Body of pancreas (tissue), 4 donors: Measurements from ENCODE around the gene MON1A. TPM values are rescaled to one million over a fixed set of nuclear protein-coding genes. Genes with fewer than 3 reads are reported as not detected.
"Not testable (repeated sequence)": the region's sequence is repeated elsewhere in the genome, so short reads cannot be mapped to it uniquely, and the experiment has no call there.

Experiments
- ATAC-seq: fragments of 150-250 bp; one replicate; pipeline ENCODE4 v1.9.1; 2016
- DNase-seq, 4 donors: peaks; one replicate each; pipeline ENCODE4 v3.0.0-alpha.2; 2019
- H3K27ac ChIP-seq, 4 donors: fragments of 200-600 bp; sonication (generic); 1 replicate in 3 of 4; 2 replicates in 1 of 4; pipeline versions ENCODE4 v1.5.1 to v1.6.1; 2016 to 2019; ENCODE audit warnings: mild to moderate bottlenecking in 1 of 4, mixed read lengths in 1 of 4, moderate library complexity in 1 of 4
- H3K27me3 ChIP-seq, 2 donors: fragments of 200-600 bp; sonication (generic); one replicate each; pipeline ENCODE4 v1.6.0; 2016; ENCODE audit warnings: mild to moderate bottlenecking in 1 of 2
- H3K36me3 ChIP-seq, 2 donors: fragments of 200-600 bp; sonication (generic); replicated peaks in 1 of 2; 2 replicates each; pipeline ENCODE4 v1.5.1; 2016; ENCODE audit warnings: low read depth in 2 of 2; ENCODE audit not compliant: insufficient read depth in 1 of 2
- H3K4me1 ChIP-seq: fragments of 200-600 bp; sonication (generic); one replicate; pipeline ENCODE4 v1.6.0; 2016
- H3K4me3 ChIP-seq, 2 donors: fragments of 200-600 bp; sonication (generic); 1 replicate in 1 of 2; 2 replicates in 1 of 2; pipeline ENCODE4 v1.5.1; 2016 to 2019
- H3K9me3 ChIP-seq, 3 donors: fragments of 200-600 bp; sonication (generic); 1 replicate in 2 of 3; 2 replicates in 1 of 3; pipeline ENCODE4 v1.5.1; 2016
- POLR2A ChIP-seq, 3 donors: fragments of 450-650 bp; IDR thresholded peaks; one replicate each; pipeline ENCODE4 v1.6.1; 2016; ENCODE audit warnings: antibody characterized with exemption in 3 of 3, mild to moderate bottlenecking in 2 of 3
- WGBS, 2 donors: methylation state at CpG; one replicate each; pipeline ENCODE4 v1.1.5; 2017; 5-methylcytosine and 5-hydroxymethylcytosine counted together
- intact Hi-C: fragments of 100-400 bp; cut with DNase I; formaldehyde crosslinking; loops from one replicate; pipeline ENCODE4 v1.15.1; 2023
- total RNA-seq, 2 donors: library from RNA; depleted of rRNA; stranded (reverse); fragments of >200 nt; gene quantifications; one replicate each; pipeline ENCODE4 v1.1.0, GENCODE V29; 2016
- TF ChIP-seq, protein P1 (sequence below), 7 experiments: fragments of 450-650 bp in 4 of 7; fragments of 200-600 bp in 3 of 7; sonication (generic) in 3 of 7; IDR thresholded peaks; one replicate each; pipeline ENCODE4 v1.5.1; 2016 to 2019; ENCODE audit warnings: antibody characterized with exemption in 7 of 7

The MON1A gene
- total RNA-seq, 2 donors from 2014 or later: 4.9 to 13.5 TPM

DNA sequence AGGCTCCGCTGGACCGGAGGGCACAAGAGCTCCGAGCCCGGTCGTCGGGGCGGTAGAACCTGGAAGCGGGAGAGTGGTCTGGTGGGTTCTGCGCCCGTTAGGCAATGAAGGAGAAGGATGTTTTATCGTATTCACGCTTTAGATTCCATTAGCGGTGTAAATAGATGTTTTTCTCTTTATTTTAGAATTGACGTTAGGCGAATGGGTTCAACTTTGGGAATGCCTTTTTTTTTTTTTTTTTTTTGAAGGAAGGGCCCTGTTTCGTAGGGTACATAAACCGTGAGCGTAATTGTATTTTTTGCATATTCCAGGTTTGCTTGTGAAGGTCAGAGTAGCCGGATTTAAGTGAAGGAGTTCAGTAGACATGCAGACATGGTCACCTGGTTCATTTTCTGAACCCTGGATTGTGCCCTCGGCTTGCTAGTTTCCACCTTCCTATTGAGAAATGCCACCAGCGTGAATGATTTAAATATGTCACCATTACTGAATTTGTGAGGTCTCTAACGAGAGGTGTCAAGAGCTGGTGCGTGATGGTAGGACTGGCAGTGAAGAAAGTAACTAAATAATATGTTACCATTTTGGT lies 11.1 kb upstream of the MON1A start:
- Histone ChIP-seq H3K36me3 (no peaks in the 10 kb centered on the region), H3K4me1 (peaks cover 15% of the 10 kb centered on the region), H3K27me3 (no peaks in the 10 kb centered on the region), H3K27ac (peak overlapping the region; percentile 86 to 97 (median 90)), H3K4me3 (peak overlapping the region; percentile 72 to 87), H3K9me3 (no peaks in the 10 kb centered on the region)
- intact Hi-C loops: no loop called here
- ATAC-seq: no peak
- DNase-seq: no peak
- TF ChIP-seq, protein P1, sequence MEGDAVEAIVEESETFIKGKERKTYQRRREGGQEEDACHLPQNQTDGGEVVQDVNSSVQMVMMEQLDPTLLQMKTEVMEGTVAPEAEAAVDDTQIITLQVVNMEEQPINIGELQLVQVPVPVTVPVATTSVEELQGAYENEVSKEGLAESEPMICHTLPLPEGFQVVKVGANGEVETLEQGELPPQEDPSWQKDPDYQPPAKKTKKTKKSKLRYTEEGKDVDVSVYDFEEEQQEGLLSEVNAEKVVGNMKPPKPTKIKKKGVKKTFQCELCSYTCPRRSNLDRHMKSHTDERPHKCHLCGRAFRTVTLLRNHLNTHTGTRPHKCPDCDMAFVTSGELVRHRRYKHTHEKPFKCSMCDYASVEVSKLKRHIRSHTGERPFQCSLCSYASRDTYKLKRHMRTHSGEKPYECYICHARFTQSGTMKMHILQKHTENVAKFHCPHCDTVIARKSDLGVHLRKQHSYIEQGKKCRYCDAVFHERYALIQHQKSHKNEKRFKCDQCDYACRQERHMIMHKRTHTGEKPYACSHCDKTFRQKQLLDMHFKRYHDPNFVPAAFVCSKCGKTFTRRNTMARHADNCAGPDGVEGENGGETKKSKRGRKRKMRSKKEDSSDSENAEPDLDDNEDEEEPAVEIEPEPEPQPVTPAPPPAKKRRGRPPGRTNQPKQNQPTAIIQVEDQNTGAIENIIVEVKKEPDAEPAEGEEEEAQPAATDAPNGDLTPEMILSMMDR (IDR thresholded peaks at IDR 0.05): no peak
- TF ChIP-seq POLR2A (IDR thresholded peaks at IDR 0.05): no peak
- 3 to 5% methylated on average over 23 of the region's 23 CpGs for WGBS, 2 donors

DNA sequence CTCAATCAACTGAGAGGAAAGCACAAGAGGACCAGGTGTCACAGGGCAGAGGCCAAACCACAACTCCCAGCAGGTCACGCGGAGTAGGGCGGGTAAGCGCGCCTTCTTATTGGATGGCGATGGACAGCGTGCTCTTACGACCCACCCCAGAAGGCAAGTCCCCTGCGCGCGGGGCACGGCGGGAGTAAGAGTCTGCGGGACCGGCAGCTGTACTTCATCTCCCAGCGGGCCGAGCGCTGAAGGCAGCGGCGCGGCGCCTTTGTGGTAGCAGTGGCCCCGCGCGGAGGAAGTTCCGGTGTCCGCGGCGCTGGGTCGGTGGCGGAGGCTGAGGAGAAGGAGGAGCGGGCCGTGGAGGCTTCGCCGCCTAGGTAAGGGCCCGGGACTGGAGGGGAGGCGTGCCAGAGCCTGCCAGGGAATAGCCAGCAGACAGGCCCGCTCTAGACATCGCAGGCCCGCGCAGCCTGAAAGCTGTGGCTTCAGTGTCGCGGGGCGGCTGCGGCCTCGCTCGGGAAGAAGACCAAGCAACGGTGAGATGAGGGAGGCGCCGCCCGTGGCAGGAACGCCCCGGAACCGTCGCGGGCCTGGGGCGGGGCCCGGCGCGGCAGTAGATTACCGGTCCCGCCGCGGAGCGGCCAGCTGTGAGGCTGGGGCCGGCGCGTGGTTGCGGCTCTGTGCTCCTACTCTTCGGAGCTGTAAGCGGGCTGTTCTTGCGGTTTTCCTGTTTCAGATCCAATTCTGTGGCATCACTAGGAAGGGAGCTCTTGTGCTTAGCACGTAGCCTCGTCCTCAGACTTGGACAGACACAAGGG lies 10.5 kb upstream of the MON1A start, which contains the start of gene RBM6:
Gene RBM6, plus strand, starts transcription at position 293 of the 809 bp plus-strand sequence. CDS start 22,492 bp downstream, outside the sequence.
- H3K27ac ChIP-seq: peak within 1 kb of the TSS; percentile 86 to 97 (median 90)
- DNase-seq (peak; percentile 97 to 98 (median 98)), ATAC-seq (peak; percentile 98)
- WGBS, 2 donors: 0 to 3% methylated on average over 7 to 73 of the region's 74 CpGs
- peak within 1 kb of the TSS; percentile 72 to 87 for H3K4me3 ChIP-seq
- TF ChIP-seq, protein P1 (IDR thresholded peaks at IDR 0.05): peak in 1 of 7 experiments; percentile 11
- peak; percentile 84 to 95 (median 95) for TF ChIP-seq POLR2A (IDR thresholded peaks at IDR 0.05)
- intact Hi-C loops: no loop called here
- no peaks in the 10 kb centered on the region for H3K27me3 ChIP-seq
- peaks cover 15% of the 10 kb centered on the region for H3K4me1 ChIP-seq
- H3K36me3 ChIP-seq: no peaks in the 10 kb centered on the region
- no peaks in the 10 kb centered on the region for H3K9me3 ChIP-seq

- Histone ChIP-seq H3K4me1 (peaks cover 15% of the 10 kb centered on the region), H3K4me3 (no peak overlapping the region), H3K36me3 (no peaks in the 10 kb centered on the region), H3K9me3 (no peaks in the 10 kb centered on the region), H3K27ac (no peak overlapping the region), H3K27me3 (no peaks in the 10 kb centered on the region)
- ATAC-seq: no peak
- peak in 1 of 4 donors; percentile 19 for DNase-seq
- intact Hi-C loops: no loop called here
- WGBS, 2 donors: 5 to 19% methylated on average over 3 of the region's 3 CpGs
- TF ChIP-seq, protein P1 (IDR thresholded peaks at IDR 0.05): no peak
- TF ChIP-seq POLR2A (IDR thresholded peaks at IDR 0.05): no peak
Observed at GRCh38 chr3:49937090-49937489, 7.5 kb upstream of the MON1A start.

GRCh38 chr3:49932281-49932680 lies 2.7 kb upstream of the MON1A start:
- WGBS, 2 donors: 92% methylated on average over 15 of the region's 15 CpGs
- H3K9me3 ChIP-seq, H3K27me3 ChIP-seq, H3K36me3 ChIP-seq, H3K27ac ChIP-seq, intact Hi-C loops, DNase-seq, H3K4me3 ChIP-seq, ATAC-seq: not testable (repeated sequence)
- H3K4me1 ChIP-seq: peaks cover 19% of the 10 kb centered on the region

DNA sequence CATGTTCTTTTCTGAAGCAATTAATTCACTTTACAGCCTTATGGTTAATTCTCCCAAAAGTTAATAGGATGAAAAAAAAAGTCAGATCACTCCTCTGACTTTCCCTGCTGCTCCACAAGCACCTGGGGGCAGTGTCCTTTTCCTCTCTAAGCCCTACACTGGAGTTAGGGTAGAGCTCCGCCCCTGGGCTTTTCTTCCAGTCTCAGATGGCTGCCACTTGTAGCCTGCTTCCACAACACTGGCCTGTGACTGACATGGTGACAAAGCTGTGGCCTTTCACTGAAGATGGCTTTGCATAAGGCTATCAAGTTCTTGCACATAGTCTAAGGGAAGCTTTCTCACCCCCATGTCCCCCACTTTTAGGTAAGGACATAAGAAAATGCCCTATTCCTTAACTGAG lies 1.3 kb upstream of the MON1A start:
- ATAC-seq (no peak), DNase-seq (peak in 1 of 4 donors; percentile 29)
- intact Hi-C loops: no loop called here
- Histone ChIP-seq H3K4me3 (no peak overlapping the region), H3K4me1 (peaks cover 19% of the 10 kb centered on the region), H3K36me3 (no peaks in the 10 kb centered on the region), H3K27ac (no peak overlapping the region), H3K9me3 (no peaks in the 10 kb centered on the region), H3K27me3 (no peaks in the 10 kb centered on the region)
- WGBS, 2 donors: 78 to 93% methylated on average over 1 of the region's 1 CpG
- TF ChIP-seq, protein P1 (IDR thresholded peaks at IDR 0.05): no peak
- TF ChIP-seq POLR2A (IDR thresholded peaks at IDR 0.05): no peak
